Measurements from ENCODE around the gene LSM5.
"Not testable (repeated sequence)": the region's sequence is repeated elsewhere in the genome, so short reads cannot be mapped to it uniquely, and the experiment has no call there.

Gene LSM5

DNA sequence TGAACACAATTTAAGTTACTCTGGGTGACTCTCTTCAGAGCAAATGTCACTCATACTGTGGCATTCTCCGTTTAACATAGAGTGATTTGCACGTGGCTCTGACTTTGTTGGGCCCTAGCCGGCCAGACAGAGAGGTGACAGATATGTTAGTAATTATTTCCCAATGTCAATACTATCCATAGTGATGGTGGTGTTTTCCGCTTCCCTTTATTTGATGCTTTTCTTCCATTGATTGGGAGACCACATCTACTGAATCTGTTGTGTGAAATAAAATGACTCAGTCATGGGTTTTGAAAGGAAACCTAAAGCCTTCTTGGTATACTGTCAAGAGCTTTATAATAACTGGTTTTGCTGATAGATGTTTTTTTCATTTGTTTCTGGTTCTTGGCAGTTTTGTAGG is 12.5 kb upstream of the LSM5 start:
- no peak for DNase-seq

DNA sequence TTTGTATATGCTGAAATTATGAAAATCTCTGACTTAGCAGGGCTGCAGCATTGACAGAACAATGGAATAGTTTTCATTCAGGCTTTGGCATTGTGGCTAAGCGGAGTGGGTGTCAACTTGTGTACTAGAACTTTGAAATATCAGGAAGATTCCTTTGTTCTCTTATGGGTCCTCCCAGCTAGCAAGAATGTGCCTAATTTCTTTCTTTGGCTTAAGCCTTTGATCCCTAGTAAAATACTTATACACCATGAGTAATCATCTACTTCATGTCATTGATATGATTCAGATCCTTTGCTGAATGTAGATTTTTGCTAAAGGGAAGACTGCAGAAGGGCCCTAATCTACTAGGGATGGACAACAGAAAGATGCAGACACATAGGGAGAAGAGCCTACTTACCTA is 11.3 kb upstream of the LSM5 start:
- no peak for DNase-seq

GRCh38 chr7:32500922-32501341 is 10.8 kb upstream of the LSM5 start:
- no peak for DNase-seq

DNA sequence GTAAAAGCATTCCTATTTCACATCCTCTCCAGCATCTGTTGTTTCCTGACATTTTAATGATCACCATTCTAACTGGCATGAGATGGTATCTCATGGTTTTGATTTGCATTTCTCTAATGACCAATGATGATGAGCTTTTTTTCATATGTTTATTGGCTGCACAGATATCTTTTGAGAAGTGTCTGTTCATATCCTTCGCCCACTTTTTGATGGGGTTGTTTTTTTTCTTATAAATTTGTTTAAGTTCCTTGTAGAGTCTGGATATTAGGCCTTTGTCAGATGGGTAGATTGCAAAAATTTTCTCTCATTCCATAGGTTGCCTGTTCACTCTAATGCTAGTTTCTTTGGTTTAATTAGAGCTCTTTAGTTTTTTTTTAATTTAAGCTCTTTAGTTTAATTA is 10.0 kb upstream of the LSM5 start:
- not testable (repeated sequence) for DNase-seq

GRCh38 chr7:32499755-32500154 is 9.6 kb upstream of the LSM5 start:
- not testable (repeated sequence) for DNase-seq

DNA sequence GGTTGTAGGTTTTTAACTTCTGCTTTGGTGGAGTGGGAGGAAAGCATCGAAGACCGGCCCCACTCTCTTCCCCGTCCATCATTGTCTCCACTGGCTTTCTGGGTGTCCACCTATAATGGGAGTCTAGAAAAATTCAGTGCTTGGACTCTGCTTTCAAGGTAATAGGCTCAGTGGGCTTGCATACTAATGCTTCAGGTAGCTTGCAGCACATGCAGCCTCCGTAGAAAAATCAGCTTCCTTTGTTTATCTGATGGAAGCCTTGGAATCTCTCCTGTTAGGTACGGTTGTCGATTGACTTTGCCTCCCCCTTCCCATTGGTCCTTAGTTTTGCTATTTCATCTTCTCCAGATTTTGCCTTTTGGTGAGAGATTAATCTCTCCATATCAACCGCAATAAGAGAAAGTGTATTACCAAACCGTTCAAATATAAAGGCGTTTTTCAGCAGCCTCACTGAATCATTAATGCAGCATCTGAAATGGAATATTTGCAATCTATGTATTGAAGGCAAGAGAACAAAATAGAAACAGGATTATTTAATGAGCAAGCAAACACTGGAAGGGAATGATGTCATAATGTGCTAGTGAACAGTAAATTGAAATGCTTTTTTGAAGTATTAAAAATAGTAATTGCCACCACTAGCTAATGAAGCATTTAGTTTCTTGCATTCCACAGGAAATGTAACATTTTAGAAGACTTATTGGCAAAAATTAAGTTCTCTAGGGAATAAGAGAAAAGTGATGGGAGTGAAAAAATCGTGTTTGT is 6.1 kb upstream of the LSM5 start:
- no peak for DNase-seq

DNA sequence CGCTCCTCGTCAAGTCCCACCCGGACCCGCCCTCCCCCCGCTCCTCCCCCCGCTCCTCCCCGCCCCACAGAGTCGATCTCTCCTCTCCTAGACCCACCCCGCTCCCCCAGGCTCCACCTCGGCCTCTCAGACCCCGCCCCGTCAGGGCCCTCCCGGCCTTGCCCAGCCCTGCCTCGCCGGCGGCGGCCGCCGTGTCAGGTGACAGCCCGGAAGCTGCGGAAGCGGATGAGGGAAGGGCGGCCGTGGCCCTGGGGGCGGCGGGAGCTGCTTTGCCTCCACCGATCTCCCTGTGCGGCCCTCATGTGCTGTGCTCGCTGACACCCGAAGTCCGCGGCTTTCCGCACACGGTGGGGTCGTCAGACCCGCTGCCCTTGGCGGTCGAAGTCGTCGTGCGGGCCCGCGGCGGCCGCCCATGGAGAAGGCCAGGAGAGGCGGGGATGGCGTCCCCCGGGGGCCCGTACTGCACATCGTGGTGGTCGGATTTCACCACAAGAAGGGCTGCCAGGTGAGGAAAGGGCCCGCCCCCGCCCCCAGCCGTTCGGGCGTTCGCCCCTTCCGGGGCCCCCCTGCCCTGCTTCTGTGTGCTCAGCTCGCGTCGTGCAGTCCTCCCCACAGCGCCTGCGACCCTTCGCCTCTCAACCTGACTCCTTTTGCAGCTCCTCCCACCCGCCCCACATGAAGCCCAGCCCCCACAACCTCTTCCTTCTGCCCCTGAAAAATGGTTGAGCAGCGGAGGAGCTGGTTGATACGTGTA is 5.3 kb upstream of the LSM5 start, which contains the start of gene AVL9:
AVL9 (plus strand) TSS at position 192 of the 754 bp plus-strand sequence; CDS start at position 413, 221 bp downstream.
- DNase-seq: peak; percentile 92 to 99 (median 96)

DNA sequence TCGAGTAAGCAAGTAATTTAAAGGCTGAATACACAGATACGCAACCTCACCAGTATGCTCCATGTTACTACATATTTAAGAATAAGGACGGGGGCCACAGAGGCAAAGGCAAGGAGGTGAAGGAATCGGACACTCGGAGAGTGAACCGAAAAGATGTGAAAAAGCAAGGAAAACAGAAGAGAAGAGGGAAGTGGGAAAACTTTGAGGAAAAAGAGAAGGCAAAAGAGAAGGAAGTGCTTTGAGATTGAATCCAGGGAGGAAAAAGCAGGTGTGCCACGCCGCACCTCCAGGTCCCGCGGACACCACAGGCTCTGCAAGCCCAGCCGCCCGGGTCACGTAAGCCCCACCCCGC is 4.7 kb upstream of the LSM5 start:
- DNase-seq: no peak

- DNase-seq: no peak
These were observed 423 bp downstream of the LSM5 start for GRCh38 chr7:32489788-32490126.

- DNase-seq: no peak
These were observed 8.3 kb downstream of the LSM5 start for GRCh38 chr7:32481921-32482320.

- DNase-seq: no peak
These were observed 9.0 kb downstream of the LSM5 start for GRCh38 chr7:32481176-32481575.

GRCh38 chr7:32479574-32480200 is 10.5 kb downstream of the LSM5 start:
- DNase-seq: no peak

DNA sequence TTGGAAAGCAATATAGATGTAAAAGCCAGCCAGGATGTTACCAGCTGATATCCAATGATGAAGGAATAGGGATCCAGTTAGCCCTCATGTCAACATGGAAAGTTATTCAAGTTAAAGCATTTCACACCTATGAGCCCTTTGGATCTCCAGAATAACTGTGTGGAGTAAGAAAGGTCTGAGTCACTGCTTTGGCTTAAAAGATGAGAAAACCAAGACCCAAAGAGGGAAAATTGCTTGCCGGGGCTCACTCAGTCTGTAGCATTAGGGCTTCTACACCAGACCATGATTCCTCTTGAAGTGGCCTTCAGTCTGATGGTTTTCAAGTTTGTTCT is 12.6 kb downstream of the LSM5 start:
- DNase-seq: no peak

GRCh38 chr7:32476816-32477648 is 13.1 kb downstream of the LSM5 start:
- DNase-seq: no peak

DNA sequence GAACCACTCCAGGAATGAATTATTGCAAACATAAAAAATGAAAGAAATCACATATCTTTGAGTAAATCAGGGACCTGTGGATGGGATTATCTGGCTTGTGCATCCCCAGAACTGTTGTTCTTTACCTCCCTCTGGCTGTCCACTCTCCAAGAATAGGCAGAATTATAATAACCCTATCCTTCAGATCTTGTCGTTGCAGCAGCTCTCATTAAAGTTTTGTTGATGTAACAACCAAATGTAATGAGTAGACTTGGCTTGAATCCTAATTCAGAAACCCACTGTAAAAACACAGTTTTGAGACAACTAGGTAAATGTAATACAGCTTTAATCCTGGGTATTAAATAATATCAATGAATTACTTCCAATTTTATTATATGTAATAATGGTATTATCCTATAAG is 16.2 kb downstream of the LSM5 start:
- no peak for DNase-seq

GRCh38 chr7:32472015-32472414 is 18.2 kb downstream of the LSM5 start:
- DNase-seq: no peak

GRCh38 chr7:32470871-32471270 is 19.3 kb downstream of the LSM5 start:
- no peak for DNase-seq

- not testable (repeated sequence) for DNase-seq
These were observed 20.2 kb downstream of the LSM5 start for GRCh38 chr7:32470004-32470403.

GRCh38 chr7:32464641-32465416 is 25.4 kb downstream of the LSM5 start:
- DNase-seq: not testable (repeated sequence)

DNA sequence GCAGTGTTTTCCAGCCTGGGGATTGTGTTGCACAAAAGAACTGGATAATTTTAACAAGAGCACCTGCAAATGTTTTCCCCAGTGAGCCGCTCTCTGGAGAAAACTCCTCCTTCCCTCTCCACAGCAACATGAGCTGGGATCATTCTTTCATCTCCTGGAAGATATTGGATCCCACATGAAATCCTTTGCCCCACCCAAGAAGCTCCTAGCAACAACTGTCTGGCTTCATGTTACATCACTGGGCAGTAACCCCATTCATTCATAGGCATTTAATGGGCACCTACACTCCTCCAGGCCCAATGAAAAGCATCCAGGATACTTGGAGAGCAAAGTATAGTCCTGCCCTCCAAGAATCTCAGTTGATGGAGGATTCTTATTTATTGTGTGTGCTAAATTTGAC is 27.2 kb downstream of the LSM5 start:
- DNase-seq: no peak

DNA sequence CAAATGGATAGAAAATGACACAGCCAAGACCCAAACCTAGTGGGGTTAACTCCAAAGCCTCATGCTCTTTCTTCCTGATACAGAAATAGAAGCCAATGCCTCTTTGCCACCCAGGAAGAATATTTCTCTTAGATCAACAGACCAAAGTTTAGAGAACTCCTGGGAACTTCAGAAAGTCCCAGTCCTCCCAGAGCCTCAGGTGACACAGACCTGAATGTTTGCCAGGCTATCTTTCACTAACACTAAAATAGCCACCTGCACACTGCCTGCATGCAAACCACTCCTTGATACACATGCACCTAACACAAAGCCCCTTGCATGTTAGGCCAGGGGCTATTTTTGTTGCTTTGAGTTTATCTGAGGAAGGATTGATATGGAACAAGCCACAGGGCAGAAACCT is 27.7 kb downstream of the LSM5 start:
- DNase-seq: no peak

DNA sequence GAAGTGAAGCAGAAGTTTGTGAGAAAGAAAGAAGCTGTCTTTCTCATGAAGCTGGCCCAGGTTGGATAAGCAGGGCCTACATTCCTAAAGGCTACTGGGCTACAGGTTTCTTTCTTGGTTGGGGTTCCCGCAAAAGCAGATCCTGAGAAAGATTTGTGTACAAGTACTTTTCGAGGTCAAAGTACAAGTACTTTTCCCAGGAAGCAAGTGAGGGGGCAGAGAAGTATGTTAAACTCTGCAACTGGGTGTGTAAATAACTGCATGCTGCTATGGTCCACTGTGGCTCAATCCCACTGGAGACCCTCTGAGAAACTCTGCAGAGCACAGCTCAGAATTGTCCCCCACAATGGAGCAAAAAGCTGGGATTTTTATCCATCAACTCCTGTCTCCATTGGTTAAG is 28.7 kb downstream of the LSM5 start:
- DNase-seq: no peak
